Measurements from ENCODE around the gene ZNF414.
"Not testable (repeated sequence)": the region's sequence is repeated elsewhere in the genome, so short reads cannot be mapped to it uniquely, and the experiment has no call there.

Gene ZNF414, protein sequence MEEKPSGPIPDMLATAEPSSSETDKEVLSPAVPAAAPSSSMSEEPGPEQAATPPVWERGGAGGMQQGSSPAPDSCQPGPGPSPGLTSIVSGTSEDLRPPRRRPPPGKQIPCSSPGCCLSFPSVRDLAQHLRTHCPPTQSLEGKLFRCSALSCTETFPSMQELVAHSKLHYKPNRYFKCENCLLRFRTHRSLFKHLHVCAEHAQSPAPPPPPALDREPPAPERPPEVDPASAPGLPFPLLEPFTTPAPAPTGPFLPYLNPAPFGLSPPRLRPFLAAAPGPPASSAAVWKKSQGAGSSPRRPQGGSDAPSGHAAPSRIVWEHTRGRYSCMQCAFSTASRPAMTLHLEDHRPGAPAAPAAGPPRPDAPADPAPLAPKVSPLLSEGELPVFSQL

GRCh38 chr19:8513687-8514504 lies at the start of gene ZNF414:
TSS of gene ZNF414 (minus strand) at chr19:8514167. CDS start at chr19:8514046, 121 bp downstream.
- DNase-seq, result peak; percentile 98

- DNase-seq, result no peak
These were observed 47.3 kb upstream of the ZNF414 start for GRCh38 chr19:8561075-8561764.

- no peak for DNase-seq
These were observed 44.4 kb upstream of the ZNF414 start for GRCh38 chr19:8558325-8558724.

GRCh38 chr19:8557642-8558238 lies 43.8 kb upstream of the ZNF414 start:
- no peak for DNase-seq

DNA sequence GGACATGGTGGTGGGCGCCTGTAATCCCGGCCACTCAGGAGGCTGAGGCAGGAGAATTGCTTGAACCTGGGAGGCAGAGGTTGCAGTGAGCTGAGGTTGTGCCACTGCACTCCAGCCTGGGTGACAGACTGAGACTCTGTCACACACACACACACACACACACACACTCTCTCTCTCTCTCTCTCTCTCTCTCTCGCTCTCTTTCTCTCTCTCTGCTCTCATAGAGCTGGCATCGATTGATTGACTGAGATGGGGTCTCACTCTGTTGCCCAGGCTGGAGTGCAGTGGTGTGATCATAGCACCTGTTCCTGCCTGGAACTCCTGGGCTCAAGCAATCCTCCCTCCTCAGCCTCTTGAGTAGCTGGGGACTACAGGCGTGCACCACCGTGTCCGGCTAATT lies 39.8 kb upstream of the ZNF414 start:
- DNase-seq, result not testable (repeated sequence)

DNA sequence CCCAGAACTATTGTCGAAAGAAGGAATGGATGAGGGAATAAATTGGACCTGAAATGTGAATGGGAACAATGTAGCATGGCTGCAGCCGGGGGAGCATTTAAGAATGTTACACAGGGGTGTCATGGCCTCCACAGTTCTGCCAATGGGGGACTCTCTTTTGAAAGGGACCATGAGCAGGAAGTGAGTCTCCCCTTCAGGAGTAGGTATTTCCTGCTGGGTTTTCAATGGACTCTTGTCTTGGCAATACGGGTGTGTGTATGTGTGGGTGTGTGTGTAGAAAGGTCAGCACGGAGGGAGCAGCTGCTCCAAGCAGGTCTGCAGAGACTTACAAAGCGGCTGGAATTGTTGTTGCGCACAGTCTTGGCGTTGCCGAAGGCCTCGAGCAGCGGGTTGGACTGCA lies 38.8 kb upstream of the ZNF414 start:
- DNase-seq, result no peak

- DNase-seq, result no peak
These were observed 36.1 kb upstream of the ZNF414 start for GRCh38 chr19:8550070-8550469.

- DNase-seq, result no peak
These were observed 31.8 kb upstream of the ZNF414 start for GRCh38 chr19:8545743-8546142.

GRCh38 chr19:8544168-8544567 lies 30.2 kb upstream of the ZNF414 start:
- no peak for DNase-seq

DNA sequence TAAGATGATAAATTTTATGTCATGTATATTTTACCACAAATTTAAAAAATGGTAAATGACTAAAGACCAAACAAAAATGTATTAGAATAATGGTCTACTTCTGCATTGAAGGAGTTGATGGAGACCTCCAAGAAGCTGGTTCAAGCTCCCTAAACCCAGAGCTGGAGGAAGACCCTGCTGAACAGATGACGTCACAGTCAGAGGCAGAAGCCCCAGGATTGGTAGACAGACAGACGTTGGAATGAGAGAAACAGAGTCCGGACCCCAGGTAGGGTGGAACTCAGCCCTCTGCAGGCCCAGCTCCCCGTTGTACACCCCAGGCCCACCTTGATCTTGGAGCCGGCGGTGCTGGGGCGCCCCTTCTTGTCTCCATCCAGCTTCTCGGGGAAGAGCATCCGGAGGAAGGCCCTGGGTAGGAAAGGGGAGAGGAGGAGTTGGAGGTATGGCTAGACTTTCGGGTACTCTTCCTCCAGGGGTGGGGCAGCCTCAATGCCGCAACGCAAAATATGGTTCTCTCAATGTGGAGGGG lies 25.7 kb upstream of the ZNF414 start:
- DNase-seq, result no peak

DNA sequence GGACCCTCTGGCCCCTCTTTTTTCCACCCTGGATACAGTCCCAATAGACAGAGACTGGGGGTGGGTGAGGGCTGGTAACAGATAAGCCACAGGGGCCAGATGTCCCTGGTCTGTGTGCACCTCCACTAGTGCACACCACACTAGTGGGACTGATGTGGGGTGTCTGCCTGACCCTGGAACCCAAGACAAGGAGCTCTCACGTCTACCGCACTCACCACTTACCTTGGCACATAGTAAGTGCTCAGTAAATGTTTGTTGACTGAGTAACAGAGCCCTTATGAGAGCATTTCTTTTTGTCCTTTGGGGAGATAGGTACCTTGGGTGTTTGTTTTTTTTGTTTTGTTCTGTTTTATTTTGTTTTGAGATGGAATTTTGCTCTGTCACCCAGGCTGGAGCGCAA lies 23.1 kb upstream of the ZNF414 start:
- DNase-seq, result no peak

DNA sequence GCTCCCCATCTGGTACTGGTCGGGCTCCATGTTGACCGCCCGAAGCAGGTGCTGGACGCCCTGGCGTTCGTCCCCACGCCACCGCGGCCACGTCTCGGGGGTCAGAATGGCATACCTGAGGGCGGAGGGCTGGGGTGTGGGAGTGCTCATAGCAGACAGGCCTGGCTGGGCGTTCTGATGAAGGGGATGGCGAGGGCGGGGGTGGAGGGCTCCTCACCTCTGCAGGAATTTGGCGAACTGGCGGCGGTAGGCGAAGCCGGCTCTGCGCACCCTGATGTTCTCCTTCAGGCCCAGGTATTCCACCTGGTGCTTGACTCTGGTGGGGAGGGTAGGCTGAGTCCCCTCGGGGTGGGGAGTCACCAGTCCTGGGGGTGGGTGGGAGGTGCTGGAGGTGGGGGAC lies 22.3 kb upstream of the ZNF414 start:
- no peak for DNase-seq

DNA sequence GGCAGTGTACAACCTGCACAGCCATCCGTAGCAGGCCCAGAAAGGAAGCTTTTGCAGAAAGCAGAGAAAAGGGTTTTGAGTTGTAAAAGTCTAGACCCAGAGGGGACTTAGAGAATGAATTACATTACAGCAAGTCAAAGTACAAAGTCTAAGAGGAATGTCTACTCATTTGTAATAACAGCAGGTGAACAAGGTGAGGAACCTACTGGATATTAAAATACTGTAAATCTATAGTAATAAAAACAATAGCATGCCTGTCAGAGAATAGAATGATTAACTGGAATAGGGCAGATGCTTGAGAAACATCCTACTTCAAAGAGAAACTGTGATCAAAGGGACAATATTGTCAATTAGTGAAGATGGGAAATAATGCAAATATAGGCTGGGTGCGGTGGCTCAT lies 18.3 kb upstream of the ZNF414 start:
- DNase-seq, result no peak

GRCh38 chr19:8531470-8531869 lies 17.5 kb upstream of the ZNF414 start:
- DNase-seq, result no peak

DNA sequence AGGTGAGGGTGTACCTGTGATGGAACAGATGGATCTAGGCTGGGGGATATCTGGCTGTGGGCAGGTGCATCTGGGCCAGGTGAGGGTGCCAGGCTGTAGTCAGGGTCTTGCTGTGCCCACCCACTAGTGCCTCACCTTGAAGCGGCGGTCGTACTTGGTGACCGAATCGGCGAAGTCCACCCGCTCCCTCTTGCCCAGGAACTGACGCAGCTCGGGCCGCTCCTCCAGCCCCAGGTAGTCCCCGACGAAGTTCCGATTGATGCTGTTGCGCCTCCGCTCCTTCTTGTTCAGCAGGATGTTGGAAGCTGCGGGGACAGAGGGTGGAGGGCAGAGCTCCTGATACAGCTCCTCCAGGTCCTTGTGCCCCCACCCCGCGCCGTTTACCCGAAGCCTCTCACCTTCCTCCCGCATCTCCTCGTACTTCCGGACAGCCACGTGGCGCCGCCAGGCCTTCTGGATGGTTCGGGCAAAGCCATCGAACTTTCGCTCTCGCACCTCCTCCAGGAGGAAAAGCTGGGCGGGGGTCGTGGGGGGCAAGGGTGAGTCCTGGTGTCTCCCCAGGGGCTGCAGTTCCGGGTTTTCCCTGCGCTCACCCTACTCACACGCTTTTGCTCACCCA lies 16.2 kb upstream of the ZNF414 start:
- no peak for DNase-seq

DNA sequence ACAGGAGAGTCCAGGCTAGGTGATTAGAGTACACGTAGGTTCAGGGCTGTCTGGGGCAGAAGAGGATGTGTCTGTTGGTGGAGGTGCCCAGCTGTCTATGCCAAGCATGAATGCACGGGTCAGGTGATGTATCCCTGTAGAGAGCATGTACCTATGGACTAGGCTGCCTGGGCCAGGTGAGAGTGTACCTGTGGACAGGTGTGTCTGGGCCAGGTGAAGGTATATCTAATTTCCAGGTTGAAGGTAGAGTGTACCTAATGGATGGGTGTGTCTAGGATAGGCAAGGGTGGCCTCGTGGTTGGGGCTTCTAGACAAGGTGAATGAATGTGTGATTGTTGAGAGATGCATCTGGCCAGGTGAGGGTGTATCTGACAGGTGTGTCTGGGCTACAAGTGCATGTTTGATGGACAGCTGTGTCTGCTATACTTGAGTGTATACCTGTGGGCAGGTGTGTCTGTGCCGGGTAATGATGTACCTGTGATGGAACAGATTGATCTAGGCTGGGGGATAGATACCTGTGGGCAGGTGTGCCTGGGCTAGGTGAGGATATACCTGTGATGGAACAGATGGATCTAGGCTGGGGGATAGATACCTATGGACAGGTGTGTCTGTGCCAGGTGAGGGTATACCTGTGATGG lies 15.5 kb upstream of the ZNF414 start:
- DNase-seq, result no peak

DNA sequence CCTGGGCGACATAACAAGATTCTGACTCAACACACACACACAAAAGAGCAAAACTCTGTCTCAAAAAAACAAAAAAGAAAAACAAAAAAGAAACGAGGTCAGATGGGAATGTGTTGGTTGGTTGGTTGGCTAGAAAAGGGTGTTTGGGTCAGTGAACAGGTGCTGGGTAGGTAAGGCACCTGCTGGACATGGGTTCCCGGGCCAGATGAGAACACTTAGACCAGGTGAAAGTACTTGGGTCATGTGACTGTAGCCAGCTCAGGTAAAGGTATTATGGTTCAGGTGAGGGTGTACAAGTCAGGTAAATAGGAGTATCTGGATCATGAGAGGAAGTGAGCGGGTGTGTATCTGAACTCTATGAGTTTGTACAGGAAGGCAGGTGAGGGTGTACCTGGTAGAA lies 14.5 kb upstream of the ZNF414 start:
- no peak for DNase-seq

DNA sequence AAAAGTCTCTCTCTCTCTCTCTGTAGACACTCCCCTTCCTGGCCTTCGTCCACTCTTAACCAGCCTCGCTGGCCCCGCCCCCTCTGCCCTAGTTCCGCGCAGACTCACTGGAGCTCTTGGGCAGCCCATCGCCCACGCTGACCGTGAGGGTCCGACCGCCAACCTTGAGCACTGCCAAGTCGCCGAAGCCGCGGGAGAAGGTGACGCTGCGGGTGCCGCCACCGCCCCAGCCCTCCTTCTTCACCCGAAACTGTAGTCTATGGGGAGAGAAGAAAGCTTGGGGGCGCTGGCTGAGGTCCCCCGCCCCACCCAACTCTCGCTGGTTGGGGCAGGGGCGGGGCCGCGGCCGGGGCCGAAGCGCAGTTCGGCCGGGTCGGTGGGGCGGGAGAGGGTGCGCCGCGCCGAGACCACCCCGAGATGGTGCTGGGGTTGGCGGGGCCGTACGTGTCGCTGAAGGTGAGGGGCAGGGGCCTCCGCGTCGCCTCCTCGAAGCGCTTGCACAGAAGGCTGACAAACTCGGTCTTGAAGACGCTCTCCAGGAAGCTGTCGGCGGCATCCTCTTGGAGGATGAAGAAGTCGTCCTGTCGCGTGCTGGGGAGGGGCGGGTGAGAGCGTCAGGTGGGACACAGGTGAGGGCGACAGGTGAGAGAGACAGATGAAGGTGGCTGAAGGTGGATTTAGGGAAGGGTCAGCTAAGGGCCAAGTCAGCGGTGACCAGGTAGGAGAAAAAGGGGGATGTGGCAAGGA lies 12.6 kb upstream of the ZNF414 start:
- no peak for DNase-seq

GRCh38 chr19:8525401-8525684 lies 11.4 kb upstream of the ZNF414 start:
- DNase-seq, result no peak

DNA sequence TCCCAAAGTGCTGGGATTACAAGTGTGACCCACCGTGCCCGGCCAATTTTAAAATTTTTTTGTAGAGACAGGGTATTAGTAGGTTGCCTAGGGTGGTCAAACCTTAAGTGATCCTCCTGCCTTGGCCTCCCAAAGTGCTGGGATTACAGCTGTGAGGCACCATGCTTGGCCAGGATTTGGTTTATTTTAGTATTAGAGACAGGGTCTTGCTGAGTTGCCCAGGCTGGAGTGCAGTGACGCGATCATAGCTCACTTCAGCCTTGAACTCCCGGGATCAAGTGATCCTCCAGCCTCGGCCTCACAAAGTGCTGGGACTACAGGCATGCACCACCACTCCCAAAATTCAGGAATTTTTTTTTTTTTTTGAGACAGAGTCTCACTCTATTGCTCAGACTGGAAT lies 5.4 kb upstream of the ZNF414 start:
- no peak for DNase-seq

DNA sequence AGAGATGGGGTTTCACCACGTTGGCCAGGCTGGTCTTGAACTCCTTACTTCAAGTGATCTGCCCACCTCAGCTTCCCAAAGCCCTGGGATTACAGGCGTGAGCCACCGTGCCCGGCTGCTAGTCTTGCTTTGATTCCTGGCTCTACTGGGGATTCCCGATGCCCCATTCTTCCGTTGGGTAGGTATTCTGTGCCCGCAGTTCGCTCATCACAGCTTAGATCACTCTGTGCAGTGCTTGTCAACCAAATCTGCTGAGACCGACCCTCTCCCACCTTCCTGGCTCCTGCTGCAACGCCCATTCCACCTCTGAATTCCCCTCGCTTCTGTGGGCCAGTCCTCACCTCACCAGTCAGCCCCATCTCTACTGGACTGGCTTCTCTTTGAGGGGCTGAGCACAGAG lies 4.6 kb upstream of the ZNF414 start:
- DNase-seq, result peak; percentile 25

Data from CD4-positive, alpha-beta T cell treated with Interleukin-6 for 4 hours (primary cell).